DOHH2 (cell line): ENCODE results near the gene DNPH1.
A peak's percentile ranks its signal among the peaks of the same experiment; 100 is the strongest.

Source experiments
- H3F3A ChIP-seq: fragments of 200-600 bp; sonication (generic), shearing (Covaris generic); 2 replicates; pipeline ENCODE4 v1.6.0; 2016; ENCODE audit warnings: antibody characterized with exemption, mild to moderate bottlenecking; ENCODE audit not compliant: control insufficient read depth, insufficient read depth
- H3K27ac ChIP-seq: fragments of 200-600 bp; sonication (generic); 2 replicates; pipeline ENCODE4 v1.5.1; 2014; ENCODE audit warnings: low read depth, mild to moderate bottlenecking, low read length, moderate library complexity
- H3K27me3 ChIP-seq: fragments of 200-600 bp; sonication (generic); 2 replicates; pipeline ENCODE4 v1.6.1; 2014; ENCODE audit warnings: mild to moderate bottlenecking, low read length, mixed read lengths; ENCODE audit not compliant: control insufficient read depth
- H3K36me3 ChIP-seq: fragments of 200-600 bp; sonication (generic); 2 replicates; pipeline ENCODE4 v1.6.1; 2014; ENCODE audit warnings: mild to moderate bottlenecking, low read length, moderate library complexity, mixed read lengths; ENCODE audit not compliant: control insufficient read depth
- H3K4me1 ChIP-seq: fragments of 200-600 bp; sonication (generic); 2 replicates; pipeline ENCODE4 v1.6.1; 2014; ENCODE audit warnings: mild to moderate bottlenecking, low read length, mixed read lengths; ENCODE audit not compliant: control insufficient read depth
- H3K4me2 ChIP-seq: fragments of 200-600 bp; sonication (generic); 2 replicates; pipeline ENCODE4 v1.6.0; 2014; ENCODE audit warnings: mild to moderate bottlenecking, low read length, moderate library complexity
- H3K4me3 ChIP-seq: fragments of 200-600 bp; sonication (generic); 2 replicates; pipeline ENCODE4 v1.5.1; 2014; ENCODE audit warnings: mild to moderate bottlenecking, low read length, mixed read lengths
- H3K79me2 ChIP-seq: fragments of 200-600 bp; sonication (generic); 2 replicates; pipeline ENCODE4 v1.6.1; 2014; ENCODE audit warnings: mild to moderate bottlenecking, low read length, mixed read lengths; ENCODE audit not compliant: control insufficient read depth
- H3K9me2 ChIP-seq: fragments of 200-600 bp; sonication (generic); replicated peaks from 2 replicates; pipeline ENCODE4 v1.6.1; 2014; ENCODE audit warnings: mild to moderate bottlenecking, low read length, mixed read lengths; ENCODE audit not compliant: control insufficient read depth
- H3K9me3 ChIP-seq: fragments of 200-600 bp; sonication (generic); 2 replicates; pipeline ENCODE4 v1.6.1; 2014; ENCODE audit warnings: antibody characterized with exemption, low read length, mixed read lengths; ENCODE audit not compliant: control insufficient read depth, insufficient read depth
- H4K20me1 ChIP-seq: fragments of 200-600 bp; sonication (generic); 2 replicates; pipeline ENCODE4 v1.6.0; 2014; ENCODE audit warnings: low read depth, mild to moderate bottlenecking, antibody characterized with exemption, low read length, moderate library complexity; ENCODE audit not compliant: control insufficient read depth, insufficient read depth
- CTCF ChIP-seq: fragments of 200-600 bp; sonication (generic); IDR thresholded peaks from one replicate; pipeline ENCODE4 v1.5.1; 2014; ENCODE audit warnings: antibody characterized with exemption, mild to moderate bottlenecking, low read depth, low read length; ENCODE audit not compliant: poor library complexity, severe bottlenecking
- EZH2phosphoT487 ChIP-seq: fragments of 200-600 bp; sonication (generic); IDR thresholded peaks from 2 replicates; pipeline ENCODE4 v1.6.1; 2017; ENCODE audit warnings: borderline replicate concordance, mild to moderate bottlenecking, antibody characterized with exemption, low read length, moderate library complexity, mixed read lengths

The DNPH1 gene

GRCh38 chr6:43274916-43275597 lies 45.8 kb upstream of the DNPH1 start:
- peak overlapping the region; percentile 67 for H3K4me3 ChIP-seq
- no peaks in the 10 kb centered on the region for H3K36me3 ChIP-seq
- H3K4me2 ChIP-seq, result peak overlapping the region; percentile 78
- H3F3A ChIP-seq, result peaks cover 25% of the 10 kb centered on the region
- H3K27me3 ChIP-seq, result no peaks in the 10 kb centered on the region
- H3K27ac ChIP-seq, result 0 out of 2 replicates have a peak overlapping the region, but pooled peaks have one; percentile 28
- no peaks in the 10 kb centered on the region for H3K9me3 ChIP-seq
- H4K20me1 ChIP-seq, result no peaks in the 10 kb centered on the region
- no peaks in the 10 kb centered on the region for H3K9me2 ChIP-seq
- peaks cover 66% of the 10 kb centered on the region for H3K4me1 ChIP-seq
- TF ChIP-seq EZH2phosphoT487 (no peak), CTCF (no peak)
- no peaks in the 10 kb centered on the region for H3K79me2 ChIP-seq

GRCh38 chr6:43274127-43274915 lies 45.0 kb upstream of the DNPH1 start:
- H3K27me3 ChIP-seq, result no peaks in the 10 kb centered on the region
- H3K79me2 ChIP-seq, result no peaks in the 10 kb centered on the region
- H3K27ac ChIP-seq, result no peak overlapping the region
- peaks cover 73% of the 10 kb centered on the region for H3K4me1 ChIP-seq
- no peaks in the 10 kb centered on the region for H3K9me3 ChIP-seq
- H3K4me3 ChIP-seq, result no peak overlapping the region
- no peak overlapping the region for H3K4me2 ChIP-seq
- TF ChIP-seq CTCF (no peak), EZH2phosphoT487 (no peak)
- H4K20me1 ChIP-seq, result no peaks in the 10 kb centered on the region
- no peaks in the 10 kb centered on the region for H3K9me2 ChIP-seq
- peaks cover 26% of the 10 kb centered on the region for H3F3A ChIP-seq
- no peaks in the 10 kb centered on the region for H3K36me3 ChIP-seq

- H3K27me3 ChIP-seq, result no peaks in the 10 kb centered on the region
- H3K4me2 ChIP-seq, result no peak overlapping the region
- no peak for TF ChIP-seq CTCF
- TF ChIP-seq EZH2phosphoT487, result no peak
- no peaks in the 10 kb centered on the region for H3K36me3 ChIP-seq
- H3K9me3 ChIP-seq, result no peaks in the 10 kb centered on the region
- H3K4me3 ChIP-seq, result no peak overlapping the region
- no peaks in the 10 kb centered on the region for H3K9me2 ChIP-seq
- H3K4me1 ChIP-seq, result peaks cover 80% of the 10 kb centered on the region
- peaks cover 26% of the 10 kb centered on the region for H3F3A ChIP-seq
- H3K27ac ChIP-seq, result no peak overlapping the region
- H4K20me1 ChIP-seq, result no peaks in the 10 kb centered on the region
- H3K79me2 ChIP-seq, result no peaks in the 10 kb centered on the region
Observed at GRCh38 chr6:43273707-43274106, 44.4 kb upstream of the DNPH1 start.
